NCI-H2029 (cell line): Measurements from ENCODE around the gene GCNA.
"Not testable (repeated sequence)": the region's sequence is repeated elsewhere in the genome, so short reads cannot be mapped to it uniquely, and the experiment has no call there.

Experiments used
- DNase-seq: peaks from one replicate; lab custom pipeline; 2025; lab: John Stamatoyannopoulos, UW

GCNA gene

GRCh38 chrX:71558920-71559319 lies 19.3 kb upstream of the GCNA start:
- no peak for DNase-seq

- not testable (repeated sequence) for DNase-seq
Measured at GRCh38 chrX:71559773-71560172, 18.5 kb upstream of the GCNA start.

GRCh38 chrX:71563921-71564320 lies 14.3 kb upstream of the GCNA start:
- DNase-seq, result no peak

- DNase-seq, result no peak
Measured at GRCh38 chrX:71565474-71566041, 12.7 kb upstream of the GCNA start.

- not testable (repeated sequence) for DNase-seq
Measured at GRCh38 chrX:71571390-71571789, 6.8 kb upstream of the GCNA start.

GRCh38 chrX:71573590-71573989 lies 4.6 kb upstream of the GCNA start:
- no peak for DNase-seq

GRCh38 chrX:71577682-71578081 lies 555 bp upstream of the GCNA start:
- DNase-seq, result no peak

GRCh38 chrX:71579136-71579989 lies 1.1 kb downstream of the GCNA start:
- DNase-seq, result no peak

- DNase-seq, result no peak
Measured at GRCh38 chrX:71579990-71580380, 1.7 kb downstream of the GCNA start.

- DNase-seq, result no peak
Measured at GRCh38 chrX:71581210-71581609, 3.0 kb downstream of the GCNA start.

- DNase-seq, result no peak
Measured at GRCh38 chrX:71586929-71587328, 8.7 kb downstream of the GCNA start.

GRCh38 chrX:71593210-71593609 lies 15.0 kb downstream of the GCNA start:
- not testable (repeated sequence) for DNase-seq

GRCh38 chrX:71599965-71600364 lies 21.7 kb downstream of the GCNA start:
- DNase-seq, result no peak

- no peak for DNase-seq
Measured at GRCh38 chrX:71603618-71604017, 25.4 kb downstream of the GCNA start.

- no peak for DNase-seq
Measured at GRCh38 chrX:71604141-71604540, 25.9 kb downstream of the GCNA start.

GRCh38 chrX:71604796-71605568 lies 26.7 kb downstream of the GCNA start:
- DNase-seq, result no peak

- DNase-seq, result no peak
Measured at GRCh38 chrX:71606536-71607216, 28.4 kb downstream of the GCNA start.

GRCh38 chrX:71607488-71607887 lies 29.3 kb downstream of the GCNA start:
- no peak for DNase-seq

- DNase-seq, result no peak
Measured at GRCh38 chrX:71609095-71609750, 31.0 kb downstream of the GCNA start.

- not testable (repeated sequence) for DNase-seq
Measured at GRCh38 chrX:71611736-71612135, 33.5 kb downstream of the GCNA start.

GRCh38 chrX:71612256-71612655 lies 34.0 kb downstream of the GCNA start:
- no peak for DNase-seq

GRCh38 chrX:71615056-71615455 lies 36.8 kb downstream of the GCNA start:
- DNase-seq, result no peak
